Measurements from ENCODE around the gene N4BP2. TPM values are rescaled to one million over a fixed set of nuclear protein-coding genes. Genes with fewer than 3 reads are reported as not detected.
A peak's percentile ranks its signal among the peaks of the same experiment; 100 is the strongest.

N4BP2 gene
- total RNA-seq, 1 donor from 2014 or later = 5.8 TPM

DNA sequence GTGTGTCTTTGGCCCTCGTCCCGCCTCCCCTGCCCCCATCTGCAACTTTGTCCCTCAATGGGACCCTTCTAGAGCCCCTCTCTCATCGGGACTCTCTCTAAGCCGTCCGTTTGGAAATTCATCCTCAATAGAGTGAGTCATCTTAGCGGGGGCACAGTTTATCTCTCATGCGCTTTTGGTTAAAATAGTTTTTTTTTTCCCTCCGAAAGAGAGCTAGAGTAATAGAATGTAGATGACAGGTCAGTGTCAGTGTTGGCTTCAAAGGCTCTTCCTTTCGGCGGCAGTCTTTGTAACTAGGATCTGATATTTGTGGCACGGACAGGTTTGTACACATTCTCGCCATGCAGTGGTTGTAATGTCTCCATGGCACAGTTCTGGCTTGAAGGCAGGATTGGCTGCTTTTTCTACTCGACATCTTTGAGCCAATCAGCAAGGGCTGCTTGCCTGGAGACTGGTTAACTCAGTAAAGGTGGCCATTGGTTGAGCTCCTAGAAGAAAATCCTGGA is 989 bp downstream of the N4BP2 start:
- peak overlapping the region; percentile 65 for H3K4me3 ChIP-seq (ENCODE audit: low read depth, low read length)
- TF ChIP-seq, protein P1, sequence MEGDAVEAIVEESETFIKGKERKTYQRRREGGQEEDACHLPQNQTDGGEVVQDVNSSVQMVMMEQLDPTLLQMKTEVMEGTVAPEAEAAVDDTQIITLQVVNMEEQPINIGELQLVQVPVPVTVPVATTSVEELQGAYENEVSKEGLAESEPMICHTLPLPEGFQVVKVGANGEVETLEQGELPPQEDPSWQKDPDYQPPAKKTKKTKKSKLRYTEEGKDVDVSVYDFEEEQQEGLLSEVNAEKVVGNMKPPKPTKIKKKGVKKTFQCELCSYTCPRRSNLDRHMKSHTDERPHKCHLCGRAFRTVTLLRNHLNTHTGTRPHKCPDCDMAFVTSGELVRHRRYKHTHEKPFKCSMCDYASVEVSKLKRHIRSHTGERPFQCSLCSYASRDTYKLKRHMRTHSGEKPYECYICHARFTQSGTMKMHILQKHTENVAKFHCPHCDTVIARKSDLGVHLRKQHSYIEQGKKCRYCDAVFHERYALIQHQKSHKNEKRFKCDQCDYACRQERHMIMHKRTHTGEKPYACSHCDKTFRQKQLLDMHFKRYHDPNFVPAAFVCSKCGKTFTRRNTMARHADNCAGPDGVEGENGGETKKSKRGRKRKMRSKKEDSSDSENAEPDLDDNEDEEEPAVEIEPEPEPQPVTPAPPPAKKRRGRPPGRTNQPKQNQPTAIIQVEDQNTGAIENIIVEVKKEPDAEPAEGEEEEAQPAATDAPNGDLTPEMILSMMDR (conservative IDR thresholded peaks at IDR 0.05; ENCODE audit: low read depth, low read length) = no peak
- peak; percentile 92 for DNase-seq (ENCODE audit: low read depth)

DNA sequence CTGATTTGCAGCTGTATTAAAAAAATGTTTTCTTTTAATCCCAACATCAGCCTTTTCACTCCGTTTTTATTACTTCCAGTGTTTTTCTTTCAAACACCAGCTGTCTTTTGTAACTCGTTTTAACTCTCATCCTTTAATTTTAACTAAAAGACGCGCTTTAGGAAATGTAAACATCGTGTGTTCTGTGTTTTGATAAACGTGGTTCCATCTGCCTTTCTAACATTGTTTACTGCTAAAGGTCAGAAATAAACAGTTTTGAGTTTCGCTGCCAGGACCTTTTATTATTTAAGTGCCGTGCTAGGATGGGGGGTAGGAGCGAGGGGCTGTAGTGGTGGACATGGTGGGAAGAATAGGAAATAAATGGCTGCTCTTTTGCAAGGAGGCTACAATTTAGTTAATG is 1.5 kb downstream of the N4BP2 start:
- peak overlapping the region; percentile 65 for H3K4me3 ChIP-seq (ENCODE audit: low read depth, low read length)
- no peak for DNase-seq (ENCODE audit: low read depth)
- TF ChIP-seq, protein P1 (conservative IDR thresholded peaks at IDR 0.05; ENCODE audit: low read depth, low read length) = no peak

DNA sequence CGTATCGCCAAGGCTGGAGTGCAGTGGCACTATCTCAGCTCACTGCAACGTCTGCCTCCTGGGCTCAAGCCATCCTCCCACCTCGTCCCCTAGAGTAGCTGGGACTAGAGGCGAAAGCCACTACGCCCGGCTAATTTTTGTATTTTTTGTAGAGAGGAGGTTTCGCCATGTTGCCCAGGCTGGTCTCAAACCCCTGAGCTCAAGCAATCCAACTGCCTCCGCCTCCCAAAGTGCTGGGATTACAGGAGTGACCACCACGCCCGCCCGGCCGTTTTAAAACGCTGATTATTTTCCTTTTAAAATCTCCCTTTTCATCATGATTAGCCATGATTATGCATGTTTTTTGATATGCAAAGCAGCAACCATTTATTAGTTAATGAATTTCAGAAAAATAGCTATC is 2.2 kb downstream of the N4BP2 start:
- DNase-seq (ENCODE audit: low read depth) = no peak
- TF ChIP-seq, protein P1 (conservative IDR thresholded peaks at IDR 0.05; ENCODE audit: low read depth, low read length) = no peak
- peak overlapping the region; percentile 65 for H3K4me3 ChIP-seq (ENCODE audit: low read depth, low read length)

DNA sequence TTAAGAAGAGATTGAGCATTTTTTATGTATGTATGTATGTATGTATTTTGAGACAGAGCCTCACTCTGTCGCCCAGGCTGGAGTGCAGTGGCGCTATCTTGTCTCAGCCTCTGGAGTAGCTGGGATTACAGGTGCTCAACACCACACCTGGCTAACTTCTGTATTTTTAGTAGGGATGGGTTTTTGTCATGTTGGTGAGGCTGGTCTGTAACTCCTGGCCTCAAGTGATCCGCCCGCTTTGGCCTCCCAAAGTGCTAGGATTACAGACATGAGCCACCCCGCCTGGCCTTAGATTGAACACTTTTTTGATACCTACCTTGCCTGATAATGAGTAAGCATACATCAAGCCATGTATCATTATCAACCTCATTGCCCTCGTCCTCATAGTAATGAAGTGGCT is 2.7 kb downstream of the N4BP2 start:
- TF ChIP-seq, protein P1 (conservative IDR thresholded peaks at IDR 0.05; ENCODE audit: low read depth, low read length) = no peak
- DNase-seq (ENCODE audit: low read depth) = no peak
- no peak overlapping the region for H3K4me3 ChIP-seq (ENCODE audit: low read depth, low read length)

DNA sequence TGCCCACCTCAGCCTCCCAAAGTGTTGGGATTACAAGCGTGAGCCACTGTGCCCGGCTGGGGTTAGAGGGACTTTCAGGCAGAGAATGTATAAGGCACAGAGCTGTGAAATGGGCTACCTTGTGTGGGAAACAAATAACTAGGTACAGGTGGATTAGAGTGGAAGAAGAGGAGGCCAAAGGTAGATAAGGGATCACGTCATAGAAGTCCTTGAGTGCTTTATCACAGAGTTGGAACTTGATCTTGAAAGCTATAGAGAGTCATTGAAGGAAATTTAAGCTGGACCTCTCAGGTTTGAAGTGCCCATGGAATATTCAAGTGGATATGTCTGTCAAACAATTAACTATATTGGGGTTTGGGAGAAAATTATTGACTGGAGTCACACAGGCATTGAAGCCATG is 8.4 kb downstream of the N4BP2 start:
- no peak for DNase-seq (ENCODE audit: low read depth)
- H3K4me3 ChIP-seq (ENCODE audit: low read depth, low read length) = no peak overlapping the region
- TF ChIP-seq, protein P1 (conservative IDR thresholded peaks at IDR 0.05; ENCODE audit: low read depth, low read length) = no peak

DNA sequence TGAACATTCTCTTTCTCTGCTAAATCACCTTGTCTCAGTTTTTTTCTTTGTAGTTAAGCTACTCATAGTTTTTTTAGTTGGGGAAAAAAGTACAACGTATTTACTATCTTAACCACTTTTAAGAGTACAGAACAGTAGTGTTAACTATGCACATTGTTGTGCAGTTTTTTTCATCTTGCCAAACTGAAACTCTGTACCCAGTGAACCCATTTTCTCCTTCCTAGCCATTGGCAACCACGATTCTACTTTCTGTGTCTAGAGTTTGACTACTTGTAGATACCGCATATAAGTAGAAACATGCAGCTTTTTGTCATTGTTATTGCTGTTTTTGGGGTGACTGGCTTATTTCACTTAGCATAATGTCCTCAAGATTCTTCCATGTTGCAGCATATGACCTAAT is 10.0 kb downstream of the N4BP2 start:
- DNase-seq (ENCODE audit: low read depth) = no peak
- no peak overlapping the region for H3K4me3 ChIP-seq (ENCODE audit: low read depth, low read length)
- TF ChIP-seq, protein P1 (conservative IDR thresholded peaks at IDR 0.05; ENCODE audit: low read depth, low read length) = no peak

DNA sequence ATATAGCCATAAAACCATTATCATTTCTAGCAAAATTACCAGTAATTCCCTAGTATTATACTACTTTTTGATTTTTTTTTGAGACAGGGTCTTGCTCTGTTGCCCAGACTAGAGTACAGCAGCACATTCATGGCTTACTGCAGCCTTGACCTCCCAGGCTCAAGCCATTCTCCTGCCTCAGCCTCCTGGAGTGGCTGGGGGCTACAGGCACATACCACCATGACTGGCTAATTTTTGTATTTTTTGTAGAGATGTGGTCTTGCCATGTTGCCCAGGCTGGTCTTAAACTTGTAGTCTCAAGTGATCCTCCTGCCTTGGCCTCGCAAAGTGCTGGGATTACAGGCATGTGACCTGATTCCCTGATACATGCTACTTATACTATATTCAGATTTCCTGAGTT is 13.7 kb downstream of the N4BP2 start:
- TF ChIP-seq, protein P1 (conservative IDR thresholded peaks at IDR 0.05; ENCODE audit: low read depth, low read length) = no peak
- DNase-seq (ENCODE audit: low read depth) = no peak
- no peak overlapping the region for H3K4me3 ChIP-seq (ENCODE audit: low read depth, low read length)

Data from epithelial cell of proximal tubule (primary cell).